NCI-H2107 treated with DMSO at 0.1 percent for 48 hours (cell line): ENCODE measurements around the gene KMT2A.
A peak's percentile ranks its signal among the peaks of the same experiment; 100 is the strongest.
"Not testable (repeated sequence)": the region's sequence is repeated elsewhere in the genome, so short reads cannot be mapped to it uniquely, and the experiment has no call there.

Source experiments
- DNase-seq: peaks from one replicate; lab custom pipeline; 2025; ENCODE audit not compliant: unreplicated experiment; lab: John Stamatoyannopoulos, UW

Gene KMT2A

DNA sequence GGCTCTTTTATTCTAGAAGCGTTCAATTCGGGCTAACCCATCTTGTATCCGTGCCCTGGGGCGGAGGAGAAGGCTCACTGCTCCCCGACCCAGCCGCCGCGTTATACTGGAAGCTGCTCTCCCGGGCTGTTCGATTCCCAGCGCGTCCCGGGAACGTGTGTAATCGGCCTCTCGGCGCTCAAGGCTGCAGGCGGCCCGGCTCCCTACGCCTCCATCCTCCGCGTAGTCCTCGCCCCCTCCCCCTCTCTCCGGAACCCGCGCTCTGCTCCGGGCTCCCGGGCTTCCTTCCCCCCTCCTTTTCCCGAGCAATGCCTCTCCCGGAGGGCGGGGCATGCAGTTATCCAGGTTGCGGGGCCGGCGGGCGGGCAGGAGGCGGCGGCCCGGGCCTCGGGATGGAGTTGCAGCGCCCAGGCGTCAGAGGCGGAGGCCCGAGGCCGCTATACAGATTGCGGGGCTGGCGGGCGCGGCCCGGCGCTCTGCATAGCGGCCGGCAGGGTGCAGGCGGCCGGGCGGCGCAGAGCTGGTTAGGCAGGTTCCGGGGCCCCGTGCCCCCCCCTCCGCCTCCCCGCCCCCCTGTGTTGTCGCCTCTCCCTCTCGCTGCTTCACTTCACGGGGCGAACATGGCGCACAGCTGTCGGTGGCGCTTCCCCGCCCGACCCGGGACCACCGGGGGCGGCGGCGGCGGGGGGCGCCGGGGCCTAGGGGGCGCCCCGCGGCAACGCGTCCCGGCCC is at the start of gene KMT2A:
KMT2A (plus strand) TSS at position 600 of the 732 bp plus-strand sequence; CDS start at position 621, 21 bp downstream.
- DNase-seq = peak; percentile 87

DNA sequence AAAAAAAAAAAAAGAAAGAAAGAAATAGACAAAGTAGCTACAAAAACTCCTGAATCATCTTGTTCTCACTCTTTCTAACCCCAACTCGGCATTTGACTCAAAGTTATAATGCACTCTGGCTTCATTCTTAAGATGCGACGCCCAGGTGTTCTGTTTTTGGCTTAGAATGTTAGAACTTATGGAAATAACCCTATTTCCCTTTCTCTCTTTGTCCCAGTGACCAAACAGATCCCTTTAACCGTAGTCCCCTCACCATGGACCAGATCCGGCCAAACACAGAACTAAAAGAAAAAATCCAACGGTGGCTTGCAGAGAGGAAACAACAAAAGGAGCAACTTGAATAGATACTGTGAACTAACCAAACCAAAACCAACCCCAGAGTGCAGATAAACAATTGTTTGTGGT is 40.2 kb upstream of the KMT2A start:
- no peak for DNase-seq

GRCh38 chr11:118397448-118397847 is 38.8 kb upstream of the KMT2A start:
- no peak for DNase-seq

DNA sequence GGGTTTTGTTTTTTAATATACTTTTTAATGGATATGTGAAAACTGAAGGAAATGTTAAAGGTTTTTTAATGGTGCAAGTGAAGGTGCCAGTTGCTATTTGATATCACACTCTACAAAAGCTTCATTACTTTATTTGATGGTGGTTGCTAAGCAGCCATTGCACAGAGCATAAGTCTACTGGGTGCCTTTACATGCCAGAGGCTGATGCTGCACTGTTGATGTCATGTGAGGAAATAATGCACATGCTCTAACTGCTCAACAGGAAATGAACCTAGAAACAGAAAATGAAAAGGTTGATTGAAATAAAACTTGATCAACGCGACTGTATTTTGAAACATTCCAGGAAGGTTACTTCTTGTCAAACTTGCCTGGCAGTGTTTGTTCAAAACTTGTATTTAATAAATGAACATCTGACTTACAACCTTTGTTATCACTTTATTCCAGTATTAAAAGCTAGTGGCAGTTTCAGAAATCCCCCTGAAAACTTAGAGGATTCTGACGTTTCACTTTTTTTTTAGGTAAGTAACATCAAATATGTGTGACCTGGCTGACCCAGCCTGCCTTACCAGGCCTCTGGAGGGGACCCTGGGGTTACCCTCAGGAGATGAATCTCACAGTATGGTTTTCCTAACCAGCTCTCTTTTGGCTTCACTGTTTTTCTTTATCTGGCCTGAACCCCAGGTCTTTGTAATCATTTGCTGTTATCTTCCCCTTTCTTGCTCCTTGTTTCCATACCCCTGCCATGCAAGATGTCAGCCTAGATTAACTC is 37.3 kb upstream of the KMT2A start:
- DNase-seq = no peak

- peak; percentile 89 for DNase-seq
These were observed 35.0 kb upstream of the KMT2A start, which contains the start of gene ATP5MG for GRCh38 chr11:118401151-118401879. TSS of gene ATP5MG (plus strand) at chr11:118401606. CDS start at chr11:118401666, 60 bp downstream.

GRCh38 chr11:118401880-118402590 is 34.3 kb upstream of the KMT2A start:
- DNase-seq = no peak

- DNase-seq = not testable (repeated sequence)
These were observed 33.7 kb upstream of the KMT2A start for GRCh38 chr11:118402594-118402993.

- DNase-seq = peak; percentile 98
These were observed 29.6 kb upstream of the KMT2A start for GRCh38 chr11:118406599-118407166.

GRCh38 chr11:118410055-118410745 is 26.1 kb upstream of the KMT2A start:
- no peak for DNase-seq

- DNase-seq = no peak
These were observed 24.8 kb upstream of the KMT2A start for GRCh38 chr11:118411530-118411929.

- no peak for DNase-seq
These were observed 23.4 kb upstream of the KMT2A start for GRCh38 chr11:118412921-118413320.

- no peak for DNase-seq
These were observed 21.1 kb upstream of the KMT2A start for GRCh38 chr11:118415062-118415738.

GRCh38 chr11:118415739-118416068 is 20.6 kb upstream of the KMT2A start:
- no peak for DNase-seq

- not testable (repeated sequence) for DNase-seq
These were observed 19.4 kb upstream of the KMT2A start for GRCh38 chr11:118416900-118417299.

GRCh38 chr11:118417801-118418200 is 18.5 kb upstream of the KMT2A start:
- DNase-seq = no peak

GRCh38 chr11:118418766-118419165 is 17.5 kb upstream of the KMT2A start:
- no peak for DNase-seq

- DNase-seq = no peak
These were observed 8.6 kb upstream of the KMT2A start for GRCh38 chr11:118427707-118428106.

DNA sequence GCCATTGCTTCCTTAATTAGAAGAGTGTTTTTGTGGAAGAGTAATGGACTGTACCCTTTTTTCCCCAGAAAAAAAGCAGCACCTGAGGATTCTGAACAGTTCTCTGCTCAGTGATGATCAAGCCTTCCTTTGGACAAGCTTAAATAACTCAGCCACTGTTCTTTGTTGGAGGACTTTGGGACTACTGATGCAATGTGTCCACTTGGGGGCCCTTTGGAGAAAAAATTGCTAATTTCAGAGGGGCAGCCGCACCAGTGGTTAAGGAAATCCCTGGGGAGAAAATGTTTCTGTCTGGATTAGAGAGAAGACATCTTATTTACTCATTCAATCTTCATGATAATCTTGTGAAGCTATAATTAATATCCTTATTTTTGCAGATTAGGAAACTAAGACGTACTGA is 5.3 kb upstream of the KMT2A start:
- no peak for DNase-seq

GRCh38 chr11:118434123-118434552 is 2.2 kb upstream of the KMT2A start:
- peak; percentile 44 for DNase-seq
